Activated CD8-positive, alpha-beta memory T cell treated with anti-CD3 and anti-CD28 coated beads for 4 hours (primary cell): Measurements from ENCODE around the gene DNASE1L2.
"Not testable (repeated sequence)": the region's sequence is repeated elsewhere in the genome, so short reads cannot be mapped to it uniquely, and the experiment has no call there.

ENCODE experiments used
- DNase-seq, 2 donors: peaks; one replicate each; pipeline ENCODE4 v3.0.0-alpha.2; 2020; ENCODE audit warnings: low read depth in 2 of 2

The DNASE1L2 gene

DNA sequence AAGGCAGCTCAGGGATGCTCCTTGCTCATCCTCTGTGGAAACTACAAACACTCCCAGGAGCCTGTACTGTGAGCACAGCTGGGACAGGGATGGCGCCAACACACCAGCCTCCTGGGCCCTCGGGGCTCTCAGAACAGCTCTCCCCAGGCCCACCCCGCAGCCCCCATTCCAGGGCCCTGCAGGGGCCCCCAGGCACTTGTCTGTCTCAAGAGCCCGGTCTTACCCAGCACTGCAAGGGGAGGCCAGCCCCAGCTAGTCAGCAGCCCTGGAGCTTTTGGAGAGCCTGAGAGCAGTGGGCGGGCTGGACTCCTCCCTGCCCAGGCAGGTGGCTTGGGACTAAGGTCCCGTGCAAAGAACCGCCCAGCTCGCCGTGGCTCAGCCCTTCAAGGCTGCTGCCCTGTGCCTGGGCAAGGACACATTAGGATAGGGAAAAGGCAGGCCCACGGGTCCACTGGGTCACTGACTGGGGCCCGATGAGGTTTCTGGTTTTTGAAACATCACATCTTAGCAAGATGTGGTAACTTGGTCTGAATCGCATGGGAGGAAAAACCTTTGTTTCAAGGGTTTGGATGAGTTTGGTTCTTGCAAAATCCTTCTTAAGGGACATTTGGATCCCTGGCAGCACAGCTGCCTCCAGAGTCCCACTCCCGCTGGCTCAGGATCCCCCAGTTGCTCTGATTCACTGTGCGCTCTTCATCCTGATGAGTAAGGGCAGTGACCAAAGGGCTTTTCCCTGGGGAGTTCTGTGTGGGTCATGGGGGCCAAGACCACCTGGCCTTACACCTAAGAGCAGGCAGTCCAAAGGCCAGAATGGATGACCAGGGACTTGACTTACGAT, 2.8 kb downstream of the DNASE1L2 start:
- DNase-seq = no peak

DNA sequence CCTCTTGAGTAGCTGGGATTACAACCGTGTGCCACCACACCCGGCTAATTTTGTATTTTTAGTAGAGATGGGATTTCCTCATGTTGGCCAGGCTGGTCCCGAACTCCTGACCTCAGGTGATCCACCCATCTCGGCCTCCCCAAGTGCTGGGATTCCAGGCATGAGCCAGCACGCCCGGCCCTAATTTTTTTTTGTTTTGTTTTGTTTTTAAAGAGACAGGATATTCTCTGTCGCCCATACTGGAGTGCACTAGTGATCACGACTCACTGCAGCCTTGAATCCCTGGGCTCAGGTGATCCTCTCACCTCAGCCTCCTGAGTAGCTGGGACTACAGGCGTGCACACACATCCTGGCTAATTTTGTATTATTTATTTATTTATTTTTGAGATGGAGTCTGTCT, 4.1 kb downstream of the DNASE1L2 start:
- DNase-seq = not testable (repeated sequence)

DNA sequence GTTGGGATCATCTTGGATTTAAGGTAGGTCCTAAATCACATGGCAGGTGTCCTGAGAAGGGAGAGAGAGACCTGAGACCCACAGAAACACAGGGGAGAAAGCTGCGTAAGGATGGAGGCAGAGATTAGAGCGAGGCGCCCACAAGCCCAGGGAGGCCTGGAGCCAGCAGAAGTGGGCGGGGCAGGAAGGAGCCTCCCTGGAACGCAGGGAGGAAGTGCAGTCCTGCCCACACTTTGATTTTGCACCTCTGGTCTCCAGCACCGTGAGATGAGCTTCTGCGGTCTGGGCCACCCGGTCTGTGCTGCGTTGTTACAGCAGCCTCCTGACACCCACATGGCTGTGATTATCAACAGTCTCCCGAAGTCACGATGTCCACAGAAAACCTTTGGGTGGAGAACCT, 6.4 kb downstream of the DNASE1L2 start:
- no peak for DNase-seq

DNA sequence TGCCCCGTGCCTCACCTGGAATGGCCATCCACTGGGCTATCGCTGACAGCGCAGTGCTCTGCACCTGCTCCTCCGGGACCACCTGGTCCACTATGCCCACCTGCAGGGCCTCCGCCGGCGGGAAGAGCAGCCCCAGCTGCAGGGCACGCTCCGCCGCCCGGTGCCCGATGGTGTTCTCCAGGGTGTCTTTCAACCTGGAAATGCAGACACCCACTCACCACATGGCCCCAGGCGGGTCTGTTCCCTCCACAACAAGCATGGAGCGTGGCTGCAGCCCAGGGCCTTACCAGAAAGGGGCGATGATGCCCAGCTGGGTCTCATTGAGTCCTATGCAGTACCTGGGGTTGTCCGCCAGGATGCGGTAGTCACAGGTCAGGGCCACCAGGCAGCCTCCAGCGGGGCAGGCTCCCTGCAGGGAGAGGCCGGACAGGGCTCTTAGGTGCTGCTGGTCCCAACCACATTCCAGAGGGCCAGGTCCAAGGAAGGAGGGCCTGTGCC, 6.8 kb downstream of the DNASE1L2 start:
- DNase-seq = no peak

DNA sequence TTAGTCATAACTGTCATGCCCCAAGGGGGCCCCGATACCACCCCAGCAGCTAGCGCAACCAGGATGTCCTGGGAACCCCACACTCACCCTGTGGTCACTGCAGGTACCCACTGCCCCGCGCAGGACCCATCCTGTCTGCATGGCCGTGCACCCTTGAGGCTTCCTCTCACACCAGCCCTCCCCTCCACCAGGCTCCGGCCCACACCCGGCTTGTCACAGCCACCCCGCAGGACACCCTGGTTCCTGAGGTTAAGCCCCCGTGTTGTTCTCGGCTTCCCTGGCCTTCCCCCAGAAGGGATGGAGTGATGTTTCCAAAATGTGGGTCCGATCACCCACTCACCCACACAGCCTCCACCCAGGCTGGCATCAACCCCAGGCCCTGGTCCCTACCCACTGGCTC, 7.5 kb downstream of the DNASE1L2 start:
- no peak for DNase-seq

DNA sequence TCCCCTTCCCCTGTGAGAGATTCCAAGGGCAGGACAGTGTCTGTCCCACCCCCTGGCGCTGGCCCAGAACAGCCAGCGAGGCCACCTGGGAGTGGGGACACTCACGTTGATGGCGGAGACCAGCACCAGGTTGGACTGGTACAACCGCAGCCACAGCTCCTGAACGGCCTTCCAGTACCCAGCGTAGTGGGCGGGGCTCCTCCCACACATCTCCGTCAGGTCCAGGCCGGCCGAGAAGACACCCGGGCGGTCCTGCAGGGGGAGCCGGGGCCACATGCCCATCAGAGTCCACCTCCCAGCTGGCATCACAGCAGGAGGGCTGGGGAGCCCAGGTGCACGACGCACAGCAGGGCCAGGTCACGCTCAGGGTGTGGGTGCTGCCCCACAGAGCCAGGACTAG, 8.1 kb downstream of the DNASE1L2 start:
- no peak for DNase-seq

DNA sequence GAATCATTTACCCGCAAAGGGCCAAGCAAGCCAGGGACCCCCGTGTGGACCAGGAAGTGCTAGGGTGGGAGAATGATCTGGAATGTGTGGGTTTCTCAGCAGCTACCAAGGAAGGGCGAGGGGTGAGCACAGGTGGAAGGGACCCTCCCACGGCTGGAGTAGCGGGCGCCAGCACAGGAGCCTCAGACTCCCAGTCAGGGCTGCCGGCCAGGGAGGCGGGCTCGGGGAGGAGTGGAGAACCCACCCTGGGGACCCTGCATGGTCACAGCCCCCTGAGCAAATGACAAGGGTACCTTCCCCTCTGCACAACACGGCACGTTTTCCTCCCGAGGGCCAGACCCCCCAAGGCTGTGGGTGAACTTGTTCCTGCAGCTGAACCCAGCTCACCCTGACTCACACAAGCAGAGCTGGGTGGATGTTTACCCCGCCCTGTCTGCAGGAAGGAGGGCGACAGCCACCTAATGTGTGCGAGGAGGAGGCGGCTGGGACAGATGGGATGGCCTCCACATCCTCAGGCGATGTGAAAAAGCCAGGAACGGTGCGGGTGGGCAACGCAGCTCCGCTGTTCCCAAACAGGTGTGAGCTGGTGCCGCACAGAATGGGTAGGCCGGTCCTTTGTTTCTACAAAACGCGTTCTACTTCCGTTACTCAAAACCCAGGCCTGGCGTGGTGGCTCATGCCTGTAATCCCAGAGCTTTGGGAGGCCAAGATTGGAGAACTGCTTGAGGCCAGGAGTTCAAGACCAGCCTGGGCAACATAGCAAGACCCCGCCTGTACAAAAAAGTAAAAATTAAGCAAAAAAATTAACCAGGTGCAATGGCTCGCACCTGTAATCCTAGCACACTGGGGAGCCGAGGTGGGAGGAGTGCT, 8.9 kb downstream of the DNASE1L2 start:
- no peak for DNase-seq

DNA sequence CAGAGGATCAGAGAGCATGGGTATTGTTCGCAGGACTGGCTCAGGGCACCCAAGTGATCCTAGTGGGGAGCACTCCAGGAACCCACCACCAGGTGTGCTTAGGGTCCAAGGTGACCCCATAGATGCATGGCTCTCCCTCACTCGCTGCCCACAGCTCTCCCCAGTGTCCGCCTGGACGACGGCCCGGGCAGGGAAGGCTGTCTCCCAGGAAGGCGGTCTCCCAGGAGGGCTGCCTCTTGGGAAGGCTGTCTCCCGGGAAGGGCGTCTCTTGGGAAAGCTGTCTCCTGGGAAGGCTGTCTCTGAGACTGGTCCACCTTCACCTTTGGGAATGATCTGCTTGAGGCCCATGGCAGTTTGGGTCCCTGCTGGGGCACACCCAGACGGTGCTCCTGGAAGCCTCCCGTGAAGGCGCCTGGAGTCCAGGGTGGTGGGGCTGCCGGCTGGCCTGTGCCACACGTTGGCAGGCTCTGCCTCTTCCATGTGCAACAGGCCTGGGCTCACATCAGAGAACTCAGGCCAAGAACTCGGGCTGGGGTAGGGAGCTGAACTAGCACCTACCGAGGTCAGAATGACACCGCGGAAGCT, 10.1 kb downstream of the DNASE1L2 start:
- no peak for DNase-seq

DNA sequence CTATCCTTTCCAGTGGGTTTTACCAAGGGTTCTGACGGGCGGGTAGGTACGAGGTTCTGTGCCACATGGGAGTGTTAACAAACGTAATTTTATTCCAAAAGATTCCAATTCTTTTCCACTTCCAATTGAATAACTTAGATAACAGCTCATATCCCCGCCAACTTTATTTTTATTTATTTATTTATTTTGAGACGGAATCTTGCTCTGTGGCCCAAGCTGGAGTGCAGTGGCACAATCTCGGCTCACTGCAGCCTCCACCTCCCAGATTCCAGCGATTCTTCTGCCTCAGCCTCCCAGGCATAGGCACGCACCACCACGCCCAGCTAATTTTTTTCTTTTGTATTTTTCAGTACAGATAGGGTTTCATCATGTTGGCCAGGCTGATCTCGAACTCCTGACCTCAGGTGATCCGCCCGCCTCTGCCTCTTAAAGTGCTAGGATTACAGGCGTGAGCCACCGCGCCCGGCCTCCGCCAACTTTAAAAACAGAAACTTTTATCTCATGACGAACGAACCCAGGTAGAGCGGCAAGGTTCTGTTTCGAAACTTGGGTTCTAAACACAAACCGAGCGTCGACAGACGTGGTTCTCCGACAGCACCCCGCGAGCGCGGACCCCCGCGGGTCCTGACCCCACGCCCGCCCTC, 14.5 kb downstream of the DNASE1L2 start:
- no peak for DNase-seq

DNA sequence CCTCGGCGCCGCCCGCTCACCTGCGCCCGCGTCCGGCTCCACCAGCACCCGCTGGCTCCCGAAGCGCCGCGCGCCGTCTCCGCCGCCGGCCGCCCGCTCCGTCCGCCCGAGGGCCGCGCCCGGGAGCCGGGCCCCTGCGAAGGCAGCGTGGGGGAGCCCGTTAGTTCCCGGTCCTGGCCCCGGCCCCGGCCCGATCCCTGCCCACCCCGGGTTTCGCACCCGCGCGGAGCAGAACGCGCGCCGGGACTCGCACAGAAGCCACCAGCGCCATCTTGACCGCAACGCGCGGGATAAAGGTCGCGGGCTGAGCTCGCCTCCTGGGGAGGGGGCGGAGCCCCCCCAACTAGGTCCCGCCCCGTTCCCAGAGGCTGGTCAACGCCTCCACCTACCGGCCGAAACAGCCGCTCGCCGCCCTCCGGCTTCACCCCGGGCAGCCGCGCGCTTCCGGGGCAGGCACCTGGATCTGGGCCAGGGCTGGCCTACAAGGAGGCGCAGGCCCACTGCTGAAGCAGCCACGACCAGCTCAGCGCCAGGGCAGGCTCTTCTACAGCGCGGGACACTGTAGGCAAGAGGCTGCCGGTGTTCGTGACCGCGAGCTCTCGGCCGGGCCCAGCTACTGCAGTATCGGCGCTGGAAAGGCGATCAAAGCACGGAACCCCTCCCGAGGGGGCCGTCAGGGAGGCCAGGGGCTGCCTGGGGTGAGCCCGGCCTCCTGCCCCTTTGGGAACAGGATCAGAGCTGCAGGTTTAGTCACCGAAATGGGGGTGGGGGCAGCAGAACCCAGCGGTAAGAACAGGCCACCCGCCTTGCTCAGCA, 15.3 kb downstream of the DNASE1L2 start, which contains the start of gene ECI1:
Gene ECI1 (minus strand): TSS at position 292 of the 816 bp plus-strand sequence. CDS start 21 bp downstream, at position 271.
- peak; percentile 52 to 61 for DNase-seq

DNA sequence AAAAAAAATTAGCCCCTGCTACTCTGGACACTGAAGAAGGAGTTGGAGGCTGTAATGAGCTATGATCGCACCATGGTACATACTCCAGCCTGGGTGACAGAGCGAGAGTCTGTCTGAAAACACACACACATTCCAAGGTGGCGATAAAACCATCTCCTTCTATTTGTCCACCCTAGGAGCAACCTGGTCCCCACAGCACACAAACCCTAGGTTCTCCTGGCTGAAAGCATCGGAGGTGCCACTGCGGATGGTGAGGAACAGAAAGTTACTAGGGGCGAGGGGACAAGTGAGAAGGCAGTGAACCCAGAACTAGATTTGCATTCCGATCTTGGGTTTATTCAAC, 16.5 kb downstream of the DNASE1L2 start:
- DNase-seq = no peak

DNA sequence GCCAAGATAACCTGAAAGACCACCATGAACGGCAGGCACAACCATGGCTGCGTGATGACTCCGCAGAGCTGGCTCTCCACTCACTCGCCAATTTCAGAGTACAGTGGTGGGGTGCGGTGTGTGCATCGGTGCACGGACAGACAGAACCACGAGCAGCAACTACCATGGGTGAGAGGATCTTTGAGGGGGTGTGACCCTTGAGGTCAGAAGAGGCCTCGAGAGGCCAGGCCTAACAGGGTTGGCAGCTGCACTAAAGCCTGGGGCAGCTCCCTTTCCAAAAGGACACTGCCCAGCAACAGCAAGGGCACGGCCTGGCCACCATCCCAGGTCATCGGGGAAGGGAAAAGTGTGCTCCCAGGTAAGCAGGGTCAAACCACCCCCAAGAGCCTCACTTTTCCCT, 17.0 kb downstream of the DNASE1L2 start:
- no peak for DNase-seq

DNA sequence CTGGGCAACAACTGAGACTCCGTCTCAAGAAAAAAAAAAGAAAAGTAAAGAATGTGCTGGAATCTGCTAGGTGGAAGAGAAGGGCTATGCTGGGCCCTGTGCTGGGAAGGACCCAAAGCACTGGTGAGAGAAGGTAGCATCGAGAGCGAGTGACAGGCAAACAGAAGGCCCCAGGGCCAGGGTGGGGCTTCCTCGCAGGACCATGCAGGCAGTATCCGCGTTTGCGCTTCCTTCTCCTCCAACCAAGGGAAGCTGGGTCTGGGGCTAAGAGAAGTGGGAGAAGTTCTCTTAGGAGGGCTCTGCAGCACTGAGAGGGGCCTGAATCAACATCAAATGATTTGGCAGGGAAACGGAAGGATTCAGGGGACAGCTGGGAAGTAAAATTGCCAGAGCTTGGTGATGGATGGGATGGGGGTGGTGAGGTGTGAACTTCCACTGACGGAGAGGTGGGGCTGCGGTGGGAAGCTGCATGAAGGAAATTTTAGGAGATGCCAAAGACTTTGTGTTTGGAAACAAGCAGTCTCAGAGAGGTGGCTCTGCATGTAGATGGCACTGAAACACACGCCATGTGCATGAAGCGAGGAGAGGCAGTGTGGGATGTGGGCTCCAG, 20.4 kb downstream of the DNASE1L2 start:
- no peak for DNase-seq

DNA sequence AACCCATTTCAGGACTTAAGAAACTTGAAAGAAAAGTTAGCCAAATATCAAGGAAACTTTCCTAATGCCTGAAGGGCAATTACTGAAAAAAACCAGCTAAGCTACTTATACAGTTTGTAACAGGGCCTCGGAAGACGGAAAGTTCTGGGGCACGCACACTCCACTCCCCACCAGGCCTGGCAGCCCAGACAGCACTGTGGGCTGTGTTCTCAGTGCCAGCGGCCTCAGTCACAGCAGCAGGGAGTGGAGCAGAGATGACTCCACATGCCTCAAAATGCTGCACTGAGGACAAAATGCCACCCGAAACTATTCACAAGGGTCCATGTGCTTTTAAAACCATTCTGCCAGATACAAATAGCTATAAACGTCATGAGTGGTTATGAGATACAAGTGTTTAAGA, 21.5 kb downstream of the DNASE1L2 start:
- no peak for DNase-seq

DNA sequence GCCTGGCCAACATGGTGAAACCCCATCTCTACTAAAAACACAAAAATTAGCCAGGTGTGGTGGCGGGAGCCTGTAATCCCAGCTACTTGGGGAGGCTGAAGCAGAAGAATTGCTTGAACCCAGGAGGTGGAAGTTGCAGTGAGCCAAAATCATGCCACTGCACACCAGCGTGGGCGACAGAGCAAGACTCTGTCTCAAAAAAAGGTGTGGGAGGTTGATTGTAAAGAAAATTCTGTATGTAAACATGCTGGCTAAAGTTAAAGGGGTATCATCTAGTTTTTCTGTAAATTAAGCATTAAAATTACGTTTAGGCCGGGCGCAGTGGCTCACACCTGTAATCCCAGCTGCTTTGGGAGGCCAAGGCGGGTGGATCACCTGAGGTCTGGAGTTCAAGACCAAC, 22.3 kb downstream of the DNASE1L2 start:
- not testable (repeated sequence) for DNase-seq

DNA sequence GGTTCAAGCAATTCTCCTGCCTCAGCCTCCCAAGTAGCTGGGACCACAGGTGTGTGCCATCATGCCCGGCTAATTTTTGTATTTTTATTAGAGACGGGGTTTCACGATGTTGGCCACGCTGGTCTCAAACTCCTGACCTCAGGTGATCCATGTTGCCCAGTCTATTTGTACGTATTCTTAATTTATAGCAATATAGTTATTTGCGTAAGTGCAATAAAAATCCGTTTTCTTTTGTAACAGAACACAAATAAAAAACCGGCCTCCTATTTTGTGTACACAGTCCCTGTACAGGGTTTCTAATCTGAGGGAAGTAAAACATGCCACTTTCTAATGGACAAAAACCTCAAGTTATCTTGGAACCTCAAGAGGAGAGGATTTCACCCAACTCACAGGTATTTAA, 24.0 kb downstream of the DNASE1L2 start:
- no peak for DNase-seq

DNA sequence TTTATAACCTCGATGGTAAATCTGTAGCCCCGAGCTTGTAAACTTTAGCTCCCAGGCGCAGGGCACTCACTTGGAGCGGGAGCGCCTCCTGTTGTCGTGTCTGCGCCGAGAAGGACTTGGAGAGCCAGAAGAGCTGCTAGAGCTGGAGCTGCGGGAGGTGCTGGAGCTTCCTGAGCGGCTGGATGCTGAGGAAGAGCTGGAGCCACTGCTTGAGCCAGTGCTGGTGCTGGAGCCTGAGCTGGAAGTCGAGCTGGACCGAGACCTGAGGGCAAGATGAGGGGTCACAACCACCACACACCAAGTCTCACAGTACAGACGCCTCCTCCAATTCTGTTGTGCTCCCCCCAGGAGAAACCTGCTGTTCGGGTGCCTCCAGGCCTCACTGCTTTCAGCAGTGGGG, 26.8 kb downstream of the DNASE1L2 start:
- not testable (repeated sequence) for DNase-seq

DNA sequence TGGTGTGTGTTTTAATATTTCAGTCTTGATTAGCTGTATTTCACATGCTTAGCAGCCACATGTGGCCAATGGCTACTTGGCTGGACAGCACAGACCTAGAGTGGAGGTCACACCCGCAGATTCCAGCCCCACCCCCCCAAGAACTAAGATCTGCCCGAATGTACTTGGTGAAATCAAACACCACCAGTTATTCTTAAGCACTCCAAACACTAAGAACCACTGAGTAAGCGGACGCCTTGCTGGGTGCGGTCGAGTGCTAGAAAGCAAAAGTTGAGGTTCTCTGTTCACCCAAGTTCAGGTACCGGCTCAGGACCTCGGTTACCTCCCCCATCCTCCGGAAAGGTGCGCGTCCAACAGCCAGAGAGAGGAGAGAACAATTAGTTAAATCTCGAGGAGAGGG, 30.6 kb downstream of the DNASE1L2 start:
- not testable (repeated sequence) for DNase-seq

DNA sequence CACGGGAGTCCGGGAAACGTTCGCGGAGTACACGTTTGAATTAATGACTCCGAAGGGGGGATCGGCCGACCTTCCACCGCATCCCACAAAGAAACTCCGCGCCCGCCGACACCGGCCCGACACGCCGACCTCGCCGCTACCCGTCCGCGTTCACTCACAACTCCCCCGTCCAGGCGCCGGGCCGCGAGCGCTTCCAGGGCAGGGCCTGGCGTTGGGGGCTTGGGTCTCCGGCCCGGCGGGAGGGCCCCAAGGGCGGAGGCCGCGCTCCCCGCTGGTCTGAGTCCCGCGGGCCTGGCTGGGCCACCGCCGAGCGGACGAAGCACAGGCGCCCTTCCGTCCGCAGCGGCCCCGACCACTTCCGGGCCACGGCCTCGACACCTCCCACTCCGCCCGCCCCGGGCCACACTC, 31.3 kb downstream of the DNASE1L2 start:
- DNase-seq = not testable (repeated sequence)

DNA sequence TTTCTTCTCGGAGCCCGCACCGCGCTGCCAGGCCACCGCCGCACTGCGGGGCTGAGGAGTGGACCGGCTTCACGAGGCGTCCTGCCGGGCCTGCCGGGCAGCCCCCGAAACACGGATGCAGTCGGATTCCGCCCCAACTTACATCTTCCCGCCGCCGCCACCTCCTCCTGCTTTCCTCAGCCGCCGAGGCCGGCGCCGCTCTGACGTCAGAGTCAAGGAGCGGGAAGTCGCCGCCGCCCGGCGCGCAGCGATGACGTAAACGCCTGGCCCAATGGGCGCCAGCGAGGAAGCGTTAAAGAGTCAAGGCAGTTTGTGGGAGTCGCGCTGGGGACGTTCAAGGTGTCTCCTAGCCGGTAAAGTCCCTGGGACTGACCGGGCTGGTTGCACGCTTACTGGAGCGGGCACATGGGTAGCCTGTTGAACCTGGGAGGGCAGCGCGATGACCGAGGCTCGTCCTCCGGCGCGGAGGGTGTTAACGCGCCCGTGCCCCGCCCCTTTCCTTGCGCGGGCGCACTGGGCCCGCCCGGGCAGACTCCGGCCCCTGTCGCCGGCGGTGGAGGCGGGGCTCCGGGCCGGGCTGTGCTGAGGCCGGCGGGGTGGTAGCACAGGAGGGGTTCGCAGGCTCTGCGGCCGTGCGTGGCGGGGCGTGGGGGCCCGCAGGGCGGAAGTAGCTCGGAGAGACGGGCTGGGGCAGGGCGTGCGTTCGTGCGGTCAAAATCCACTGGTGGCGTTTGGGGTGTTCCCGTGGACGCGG, 31.8 kb downstream of the DNASE1L2 start, which contains the start of gene RNPS1:
Gene RNPS1 (minus strand): TSS at position 214 of the 754 bp plus-strand sequence. CDS start 3,483 bp downstream, outside the sequence.
- peak; percentile 87 to 96 for DNase-seq
